ENCODE data around the gene PTGDS.
A peak's percentile ranks its signal among the peaks of the same experiment; 100 is the strongest.

The PTGDS gene

DNA sequence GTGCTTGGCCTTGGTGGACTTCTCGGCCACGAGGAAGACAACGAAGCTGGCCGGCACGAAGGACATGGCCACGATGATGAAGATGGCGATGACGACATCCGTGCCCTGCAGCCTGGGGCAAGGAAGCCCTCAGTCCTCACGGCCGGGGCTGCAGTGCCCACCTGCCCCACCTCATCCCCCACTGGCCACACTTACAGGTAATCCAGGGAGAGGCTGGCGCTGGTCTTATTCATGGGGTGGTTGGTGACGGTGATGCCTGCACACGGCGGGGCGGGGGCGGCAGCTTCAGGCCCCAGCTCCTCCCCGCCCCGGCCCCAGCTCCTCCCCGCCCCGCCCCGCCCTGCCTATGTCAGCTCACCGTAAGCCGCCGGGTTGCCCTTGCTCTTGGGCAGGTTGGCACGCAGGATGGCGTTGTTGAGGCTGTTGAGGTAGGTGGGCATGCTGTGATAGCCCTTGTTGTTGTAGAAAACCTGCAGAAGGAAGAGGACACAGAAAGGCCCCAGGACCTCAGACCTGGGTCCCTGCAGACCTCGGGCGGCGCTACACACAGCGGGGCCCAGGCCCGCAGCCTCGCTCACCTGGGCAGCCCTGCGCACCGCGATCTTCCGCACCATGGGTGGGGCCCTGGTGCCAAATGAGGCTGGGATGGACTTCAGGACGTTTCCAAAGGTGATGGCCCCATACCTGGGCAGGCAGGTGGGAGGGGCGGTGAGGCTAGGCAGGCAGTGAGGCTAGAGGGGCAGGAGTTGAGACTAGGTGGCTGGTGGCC is 34.8 kb downstream of the PTGDS start:
- DNase-seq = no peak

DNA sequence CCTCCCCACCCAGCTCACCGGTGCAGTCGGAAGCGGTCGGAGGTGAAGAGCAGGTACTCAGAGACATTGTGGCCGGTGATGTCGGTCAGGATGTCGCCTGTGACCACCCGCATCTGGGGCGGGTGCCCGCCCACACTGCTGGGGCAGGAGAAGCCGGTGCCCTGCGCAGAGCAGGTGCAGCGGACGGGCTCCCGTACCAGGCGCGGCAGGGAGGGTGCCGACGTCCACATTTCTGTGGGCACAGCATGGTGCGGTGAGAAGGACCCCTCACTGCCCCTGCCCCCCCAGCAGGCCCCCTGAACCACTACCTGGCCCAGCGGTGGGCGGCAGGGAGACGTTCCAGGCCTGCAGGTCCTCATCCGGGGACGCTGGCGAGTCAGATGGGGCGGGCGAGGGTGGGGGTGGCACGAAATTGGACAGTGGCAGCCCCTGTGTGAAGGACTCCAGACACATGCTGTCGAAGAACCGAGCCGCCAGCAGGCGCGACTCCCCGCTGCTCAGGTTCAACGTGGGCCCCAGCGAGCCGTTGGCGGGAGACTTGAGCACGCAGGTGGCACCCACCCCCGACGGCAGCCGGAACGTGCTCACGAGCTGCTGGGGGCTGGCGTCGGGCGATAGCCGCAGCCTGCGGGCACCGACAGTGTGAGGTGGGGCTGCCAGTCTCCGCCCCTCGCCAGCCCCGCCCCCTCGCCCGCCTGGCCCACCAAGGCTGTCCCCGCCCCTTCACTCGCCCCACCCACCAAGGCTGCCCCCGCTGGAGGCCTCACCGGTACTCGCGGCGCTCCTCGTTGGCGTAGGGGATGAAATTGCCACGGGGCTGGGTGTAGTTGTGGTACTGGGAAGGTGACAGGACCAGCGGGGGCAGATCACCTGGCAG is 35.6 kb downstream of the PTGDS start:
- DNase-seq = no peak

DNA sequence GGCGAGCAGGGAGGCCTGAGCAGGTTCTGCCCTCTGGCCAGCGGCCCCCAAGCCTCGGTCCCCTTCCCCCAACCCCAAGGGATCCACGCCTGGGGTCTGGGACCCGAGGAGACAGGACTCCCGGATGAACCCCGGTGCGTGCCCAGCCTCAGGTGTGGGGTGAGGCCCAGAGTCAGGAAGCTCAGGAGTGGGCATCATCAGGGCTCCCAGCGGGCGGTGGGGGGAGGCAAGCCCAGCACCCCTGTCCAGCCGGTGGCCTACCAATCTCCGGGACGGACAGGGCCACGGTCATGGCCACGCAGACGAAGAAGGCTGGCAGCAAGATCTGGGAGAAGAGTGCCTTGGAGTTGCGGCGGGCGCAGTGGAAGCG is 36.3 kb downstream of the PTGDS start:
- DNase-seq = no peak

GRCh38 chr9:137014166-137014565 is 36.9 kb downstream of the PTGDS start:
- DNase-seq = no peak

- no peak for DNase-seq
Measured at GRCh38 chr9:137014776-137015539, 37.7 kb downstream of the PTGDS start.

DNA sequence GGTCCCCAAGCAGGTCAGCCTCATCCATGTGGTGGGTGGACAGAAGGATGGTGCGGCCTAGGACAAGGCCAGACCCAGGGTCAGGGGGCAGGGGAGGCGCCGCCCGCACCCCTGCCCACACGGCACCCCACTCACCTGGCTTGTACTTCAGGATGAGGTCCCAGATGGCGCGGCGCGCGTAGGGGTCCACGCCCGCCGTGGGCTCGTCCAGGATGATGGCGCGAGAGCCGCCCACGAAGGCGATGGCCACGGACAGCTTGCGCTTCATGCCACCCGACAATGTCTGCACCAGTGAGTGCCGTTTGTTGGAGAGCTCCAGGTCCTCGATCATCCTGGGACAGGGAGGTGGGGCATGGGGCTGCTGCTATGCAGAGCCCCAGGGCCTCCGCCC is 38.2 kb downstream of the PTGDS start:
- no peak for DNase-seq

DNA sequence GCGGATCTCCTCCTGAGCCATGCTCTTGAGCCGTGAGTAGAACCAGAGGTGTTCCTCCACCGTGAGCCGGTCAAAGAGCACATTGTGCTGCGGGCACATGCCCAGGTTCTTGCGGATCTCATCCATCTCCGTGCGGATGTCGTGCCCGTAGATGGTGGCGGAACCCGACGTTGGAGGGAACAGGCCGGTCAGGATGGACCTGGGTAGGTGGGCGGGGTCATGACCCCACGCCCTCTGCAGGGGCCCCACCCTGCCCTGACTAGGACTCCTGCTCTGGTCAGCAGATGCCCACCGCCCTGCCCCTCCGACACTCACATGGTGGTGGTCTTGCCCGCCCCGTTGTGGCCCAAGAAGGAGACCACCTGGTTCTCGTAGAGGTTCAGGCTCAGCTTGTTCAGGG is 38.7 kb downstream of the PTGDS start:
- no peak for DNase-seq

DNA sequence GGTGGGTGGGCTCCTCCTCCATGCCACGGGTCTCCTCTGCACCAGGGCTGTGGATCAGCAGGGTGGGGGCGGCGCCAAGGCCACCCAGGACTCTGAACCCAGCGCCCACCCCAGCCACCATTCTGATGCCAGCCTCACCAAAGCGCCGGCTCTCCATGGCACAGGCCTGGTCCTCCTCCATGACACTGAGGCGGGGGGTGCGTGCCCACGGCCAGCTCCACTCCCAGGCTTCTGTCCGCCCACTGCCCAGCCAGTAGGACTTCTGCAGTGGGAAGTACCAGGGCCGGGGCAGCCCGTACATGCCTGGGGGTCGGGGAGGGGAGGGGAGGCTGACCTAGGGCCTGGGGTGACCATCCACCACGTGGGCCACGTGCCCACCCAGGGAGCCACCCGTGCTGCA is 39.1 kb downstream of the PTGDS start:
- no peak for DNase-seq

- no peak for DNase-seq
Measured at GRCh38 chr9:137017071-137017470, 39.8 kb downstream of the PTGDS start.

- DNase-seq = no peak
Measured at GRCh38 chr9:137017791-137018497, 40.6 kb downstream of the PTGDS start.

GRCh38 chr9:137018761-137019559 is 41.7 kb downstream of the PTGDS start:
- DNase-seq = no peak

DNA sequence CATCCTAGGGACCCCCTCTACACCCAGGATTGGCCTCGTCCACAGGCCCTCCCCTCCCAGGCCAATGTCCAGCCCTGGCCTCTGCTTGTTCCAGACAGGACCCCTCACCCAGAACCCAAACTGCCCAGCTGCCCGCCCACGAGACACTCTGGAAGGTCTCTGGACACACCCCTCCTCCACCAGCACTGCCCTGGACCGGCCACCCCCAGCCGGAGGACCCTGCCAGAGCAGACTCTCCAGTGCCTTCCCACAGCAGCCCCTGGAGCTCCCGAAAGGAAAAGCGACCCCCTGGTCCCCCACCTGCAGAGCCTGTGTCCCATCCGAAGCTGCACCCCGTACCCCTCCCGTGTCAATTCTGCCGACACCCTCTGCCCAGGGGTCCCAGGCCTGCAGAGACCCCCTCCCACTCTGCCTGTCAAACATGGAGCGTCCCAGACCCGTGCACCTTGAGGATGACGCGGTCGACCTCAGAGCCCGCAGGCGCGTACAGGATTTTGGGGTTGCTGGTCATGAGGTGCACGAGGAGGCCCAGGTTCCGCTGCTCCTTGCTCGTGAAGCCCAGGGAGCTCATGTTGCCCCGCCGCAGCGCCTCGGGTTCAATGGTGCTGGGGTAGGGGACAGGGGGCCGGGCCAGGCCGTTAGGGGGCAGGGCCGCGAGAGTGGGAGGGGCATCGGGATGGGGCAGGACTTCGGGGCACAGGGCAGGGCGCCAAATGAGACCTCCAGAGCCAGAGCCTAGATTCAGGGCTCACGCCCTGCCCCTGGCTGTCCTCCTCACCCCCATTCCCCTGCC is 42.8 kb downstream of the PTGDS start:
- DNase-seq = no peak

- DNase-seq = no peak
Measured at GRCh38 chr9:137020771-137021567, 43.7 kb downstream of the PTGDS start.

GRCh38 chr9:137021568-137021978 is 44.3 kb downstream of the PTGDS start:
- no peak for DNase-seq

GRCh38 chr9:137021979-137022661 is 44.8 kb downstream of the PTGDS start:
- peak; percentile 89 for DNase-seq

DNA sequence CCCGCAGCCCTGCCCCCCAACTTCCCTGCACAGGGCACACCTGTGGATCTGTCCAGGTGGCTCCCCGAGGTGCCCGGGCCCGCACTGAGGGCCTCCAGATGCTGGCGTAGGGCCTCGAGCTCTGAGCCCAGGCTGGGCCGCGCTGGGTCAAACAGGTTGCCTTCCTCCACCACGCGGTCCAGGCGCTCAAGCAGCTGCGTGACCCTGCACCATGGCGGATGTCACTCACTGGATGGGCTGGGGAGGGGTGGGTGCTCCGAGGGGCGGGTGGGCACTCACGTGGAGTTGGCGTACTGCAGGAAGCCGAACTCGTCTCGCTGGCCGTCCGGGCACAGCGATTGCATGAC is 45.3 kb downstream of the PTGDS start:
- no peak for DNase-seq

DNA sequence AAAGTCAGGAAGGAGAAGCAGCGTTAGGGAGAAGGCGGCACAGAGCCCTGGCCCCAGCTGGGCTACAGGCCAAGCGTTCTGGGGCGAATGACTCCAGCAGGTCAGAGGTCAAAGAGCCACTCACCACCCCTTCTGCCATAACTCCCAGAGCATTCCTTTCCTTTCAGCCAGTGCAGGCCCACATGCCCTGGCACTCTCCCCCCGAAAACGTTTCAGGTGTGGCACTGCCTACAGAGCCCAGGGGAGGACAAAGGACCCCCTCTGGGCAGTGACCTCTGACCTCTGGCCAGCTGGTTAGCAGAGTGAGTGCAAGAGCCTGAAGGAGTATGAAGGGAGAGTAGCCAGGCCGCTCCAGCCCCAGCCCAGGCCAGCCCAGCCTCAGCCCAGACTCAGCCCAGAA is 45.9 kb downstream of the PTGDS start:
- DNase-seq = no peak

- DNase-seq = no peak
Measured at GRCh38 chr9:137023583-137023991, 46.3 kb downstream of the PTGDS start.

GRCh38 chr9:137025517-137025966 is 48.2 kb downstream of the PTGDS start:
- DNase-seq = no peak

DNA sequence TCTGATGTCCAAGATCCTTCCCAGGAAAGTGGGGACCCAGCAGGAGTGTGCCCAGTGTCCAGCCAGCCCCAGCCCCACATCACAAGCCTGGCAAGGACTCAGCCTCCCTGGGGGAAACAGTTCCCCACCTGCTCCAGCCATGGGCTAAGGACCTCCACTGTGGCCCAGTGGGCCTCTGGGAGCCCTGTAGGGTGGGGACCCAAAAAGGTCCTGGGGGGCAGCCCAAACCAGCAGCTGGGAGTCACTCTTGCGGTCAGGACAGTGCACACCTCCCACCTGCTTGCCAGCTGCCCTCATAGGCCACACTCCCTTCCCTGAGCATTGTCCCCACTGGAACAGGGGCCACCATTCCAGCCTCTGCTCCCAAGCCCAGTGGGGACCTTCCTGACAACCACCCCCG is 49.1 kb downstream of the PTGDS start:
- no peak for DNase-seq
